Mucosa of rectum (tissue), 2 donors: ENCODE results near the gene FAM229A.
A peak's percentile ranks its signal among the peaks of the same experiment; 100 is the strongest.

Experiments used
- H3K27ac ChIP-seq, 2 donors: one replicate each; pipeline ENCODE4 v1.7.0; 2013; ENCODE audit warnings: inconsistent platforms in 2 of 2, low read depth in 2 of 2, low read length in 2 of 2
- H3K27me3 ChIP-seq, 2 donors: one replicate each; pipeline ENCODE4 v1.7.0; 2013; ENCODE audit warnings: low read length in 2 of 2; ENCODE audit not compliant: control insufficient read depth in 2 of 2, insufficient read depth in 2 of 2
- H3K36me3 ChIP-seq, 2 donors: one replicate each; pipeline ENCODE4 v1.7.0; 2013; ENCODE audit warnings: low read length in 2 of 2; ENCODE audit not compliant: control insufficient read depth in 2 of 2, insufficient read depth in 2 of 2
- H3K4me1 ChIP-seq, 2 donors: one replicate each; pipeline ENCODE4 v1.7.0; 2013; ENCODE audit warnings: low read length in 2 of 2, mild to moderate bottlenecking in 1 of 2; ENCODE audit not compliant: control insufficient read depth in 2 of 2, insufficient read depth in 2 of 2
- H3K4me3 ChIP-seq, 2 donors: one replicate each; pipeline ENCODE4 v1.7.0; 2013; ENCODE audit warnings: low read length in 2 of 2
- H3K9ac ChIP-seq, 2 donors: one replicate each; pipeline ENCODE4 v1.7.0; 2013; ENCODE audit warnings: low read length in 2 of 2, low read depth in 1 of 2, mild to moderate bottlenecking in 1 of 2
- H3K9me3 ChIP-seq, 2 donors: one replicate each; pipeline ENCODE4 v1.7.0; 2013; ENCODE audit warnings: low read length in 2 of 2; ENCODE audit not compliant: control insufficient read depth in 2 of 2
- donor health status: healthy.
- donor health status: Normal muscosa, but diverticular disease.

The FAM229A gene

DNA sequence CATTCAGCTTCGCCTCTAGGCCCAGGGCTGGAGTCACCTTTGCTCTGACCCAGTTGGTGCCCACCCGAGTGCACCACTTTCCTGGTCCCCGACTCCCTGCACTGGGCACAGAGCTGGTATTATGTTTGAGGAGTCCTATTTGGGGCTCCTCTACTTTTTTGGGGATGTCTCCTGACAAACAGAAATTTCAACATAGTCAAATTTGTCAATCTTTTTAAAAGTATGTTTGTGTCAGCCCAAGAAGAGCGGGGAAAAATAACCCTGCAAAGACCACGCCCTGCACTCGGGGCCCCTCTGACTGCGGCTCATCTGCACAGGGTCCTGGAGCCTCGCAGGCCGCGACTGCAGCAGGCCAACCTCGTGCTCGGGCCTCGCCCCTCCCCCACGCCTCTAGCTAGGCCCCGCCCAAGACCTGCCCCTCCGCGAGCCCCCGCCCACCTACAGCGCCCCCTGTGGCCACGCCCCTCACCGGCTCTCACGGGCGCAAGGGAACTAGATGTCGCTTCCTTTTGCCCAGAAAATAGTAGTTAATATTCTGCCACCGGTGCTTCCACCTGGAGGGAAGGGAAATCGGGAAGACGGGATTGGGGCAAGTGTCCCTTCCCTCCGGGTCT, 11.4 kb downstream of the FAM229A start:
- Histone ChIP-seq H3K36me3 (no peaks in the 10 kb centered on the region), H3K27ac (peak overlapping the region; percentile 85 to 86), H3K27me3 (no peaks in the 10 kb centered on the region), H3K9me3 (no peaks in the 10 kb centered on the region), H3K4me1 (peaks cover 7 to 16% of the 10 kb centered on the region in 2 donors), H3K4me3 (peak overlapping the region; percentile 78 to 85), H3K9ac (peak overlapping the region; percentile 75 to 92)

DNA sequence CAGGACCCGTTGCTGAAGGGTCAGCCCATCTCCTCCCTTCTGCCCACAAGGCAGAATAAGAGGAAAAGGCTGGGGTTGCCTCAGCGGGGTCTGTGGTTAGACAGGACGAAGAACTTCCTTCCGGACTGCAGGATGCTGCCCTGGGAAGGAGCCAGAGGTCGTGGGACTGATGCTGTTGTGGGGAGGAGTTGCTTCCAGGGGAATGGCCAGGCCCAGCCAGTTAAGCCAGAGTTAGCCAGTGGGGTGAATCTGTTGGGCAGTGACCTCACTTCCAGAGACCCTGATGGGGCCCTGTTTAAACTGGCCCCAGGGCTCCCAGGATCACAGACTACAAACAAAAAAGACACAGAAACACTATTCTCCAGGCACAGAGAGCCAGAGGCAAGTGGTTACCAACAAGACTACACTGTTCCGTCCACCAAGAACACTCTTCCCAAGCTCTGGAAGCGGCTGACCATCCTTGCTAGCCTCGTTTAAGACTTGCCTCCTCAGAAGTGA, 13.0 kb downstream of the FAM229A start:
- no peak overlapping the region for H3K4me3 ChIP-seq
- no peaks in the 10 kb centered on the region for H3K36me3 ChIP-seq
- no peaks in the 10 kb centered on the region for H3K9me3 ChIP-seq
- H3K27me3 ChIP-seq = no peaks in the 10 kb centered on the region
- peaks cover 14 to 16% of the 10 kb centered on the region in 2 donors for H3K4me1 ChIP-seq
- H3K27ac ChIP-seq = no peak overlapping the region
- no peak overlapping the region for H3K9ac ChIP-seq

DNA sequence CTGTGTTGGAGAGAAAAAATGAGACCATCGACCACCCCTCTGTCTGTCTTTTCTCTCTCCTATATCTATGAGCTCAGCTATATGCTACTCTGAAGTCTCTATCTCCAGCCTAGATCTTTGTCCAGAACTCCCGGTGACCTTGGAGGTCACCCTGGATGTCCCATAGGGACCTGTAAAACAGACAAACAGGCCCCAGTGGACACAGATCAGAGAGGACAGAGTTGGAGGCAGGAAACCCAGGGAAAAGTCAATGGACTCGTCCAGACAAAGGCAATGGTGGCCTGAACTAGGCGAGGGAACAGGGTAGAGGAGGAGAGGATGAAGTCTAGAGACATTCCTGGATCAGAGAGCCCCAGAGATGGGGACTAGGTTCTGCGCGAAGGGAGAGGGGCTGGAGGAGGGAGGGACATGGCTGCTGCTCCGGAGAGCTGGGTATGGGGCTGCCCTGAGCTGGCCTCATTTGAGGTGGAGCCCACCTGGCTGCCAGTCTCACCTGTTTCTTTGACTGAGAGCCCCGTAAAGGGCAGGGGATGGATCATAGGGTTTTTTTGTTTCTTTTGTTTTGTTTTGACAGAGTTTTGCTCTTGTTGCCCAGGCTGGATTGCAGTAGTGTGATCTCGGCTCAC, 15.6 kb downstream of the FAM229A start:
- Histone ChIP-seq H3K27ac (no peak overlapping the region), H3K9me3 (no peaks in the 10 kb centered on the region), H3K27me3 (no peaks in the 10 kb centered on the region), H3K9ac (no peak overlapping the region), H3K36me3 (no peaks in the 10 kb centered on the region), H3K4me3 (no peak overlapping the region), H3K4me1 (peaks cover 3 to 7% of the 10 kb centered on the region in 2 donors)

- Histone ChIP-seq H3K36me3 (no peaks in the 10 kb centered on the region), H3K4me3 (no peak overlapping the region), H3K27ac (no peak overlapping the region), H3K9me3 (no peaks in the 10 kb centered on the region), H3K4me1 (peaks cover 0 to 7% of the 10 kb centered on the region in 2 donors), H3K9ac (no peak overlapping the region), H3K27me3 (no peaks in the 10 kb centered on the region)
Measured at GRCh38 chr1:32345289-32345827, 16.9 kb downstream of the FAM229A start.

DNA sequence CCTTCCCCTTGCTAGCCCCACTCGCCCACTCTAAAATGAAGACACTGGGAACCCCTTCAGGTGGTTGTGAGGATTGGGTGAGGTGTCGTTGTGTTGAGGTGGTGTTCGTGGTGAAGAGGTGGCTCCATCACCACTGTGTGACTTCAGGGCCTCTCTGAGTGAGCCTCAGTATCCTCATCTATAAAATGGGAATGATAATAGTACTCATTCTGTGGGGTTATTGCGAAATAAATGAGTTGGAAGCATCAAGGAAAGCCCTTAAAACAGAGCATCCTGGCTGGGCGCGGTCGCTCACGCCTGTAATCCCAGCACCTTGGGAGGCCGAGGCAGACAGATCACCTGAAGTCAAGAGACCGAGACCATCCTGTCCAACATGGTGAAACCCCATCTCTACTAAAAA, 19.6 kb downstream of the FAM229A start:
- H3K9me3 ChIP-seq = no peaks in the 10 kb centered on the region
- peaks cover 16 to 21% of the 10 kb centered on the region in 2 donors for H3K4me1 ChIP-seq
- H3K9ac ChIP-seq = no peak overlapping the region
- no peaks in the 10 kb centered on the region for H3K27me3 ChIP-seq
- H3K4me3 ChIP-seq = no peak overlapping the region
- no peak overlapping the region for H3K27ac ChIP-seq
- H3K36me3 ChIP-seq = no peaks in the 10 kb centered on the region

DNA sequence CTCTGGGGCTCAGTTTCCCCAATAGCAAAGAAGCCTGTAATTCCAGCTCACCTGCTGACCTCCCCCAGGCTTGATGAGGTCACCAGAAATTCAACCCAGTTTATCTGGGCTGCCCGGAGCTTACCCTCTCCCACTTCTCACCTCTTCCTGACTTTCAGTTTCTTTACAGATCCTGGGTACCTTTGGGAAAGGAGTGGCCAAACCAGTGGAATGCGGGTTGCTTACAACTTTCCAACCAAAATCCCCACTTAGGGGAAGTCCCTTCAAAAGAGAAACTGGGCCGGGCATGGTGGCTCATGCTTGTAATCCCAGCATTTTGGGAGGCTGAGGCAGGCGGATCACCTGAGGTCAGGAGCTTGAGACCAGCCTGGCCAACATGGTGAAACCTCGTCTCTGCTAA, 20.3 kb downstream of the FAM229A start:
- Histone ChIP-seq H3K9me3 (no peaks in the 10 kb centered on the region), H3K36me3 (no peaks in the 10 kb centered on the region), H3K4me3 (no peak overlapping the region), H3K27me3 (no peaks in the 10 kb centered on the region), H3K4me1 (peaks cover 17 to 27% of the 10 kb centered on the region in 2 donors), H3K27ac (no peak overlapping the region), H3K9ac (no peak overlapping the region)

- H3K27ac ChIP-seq = no peak overlapping the region
Measured at GRCh38 chr1:32341186-32341757, 21.0 kb downstream of the FAM229A start.

GRCh38 chr1:32339363-32339978, 22.8 kb downstream of the FAM229A start:
- Histone ChIP-seq H3K4me3 (no peak overlapping the region), H3K4me1 (peaks cover 28 to 31% of the 10 kb centered on the region in 2 donors), H3K9ac (no peak overlapping the region)

More at GRCh38 chr1:32341186-32341757, 21.0 kb downstream of the FAM229A start:
- Histone ChIP-seq H3K9ac (no peak overlapping the region), H3K9me3 (no peaks in the 10 kb centered on the region), H3K4me3 (no peak overlapping the region), H3K27me3 (no peaks in the 10 kb centered on the region), H3K4me1 (peaks cover 22 to 32% of the 10 kb centered on the region in 2 donors), H3K36me3 (no peaks in the 10 kb centered on the region)

GRCh38 chr1:32338637-32339145, 23.6 kb downstream of the FAM229A start:
- Histone ChIP-seq H3K9ac (peak overlapping the region in 1 of 2 donors; percentile 38), H3K27ac (peak overlapping the region; percentile 34 to 43)

More at GRCh38 chr1:32339363-32339978, 22.8 kb downstream of the FAM229A start:
- H3K36me3 ChIP-seq = no peaks in the 10 kb centered on the region
- H3K27ac ChIP-seq = peak overlapping the region in 1 of 2 donors; percentile 23
- H3K27me3 ChIP-seq = no peaks in the 10 kb centered on the region
- no peaks in the 10 kb centered on the region for H3K9me3 ChIP-seq

More at GRCh38 chr1:32338637-32339145, 23.6 kb downstream of the FAM229A start:
- H3K36me3 ChIP-seq = peaks cover 0 to 5% of the 10 kb centered on the region in 2 donors
- H3K4me1 ChIP-seq = peaks cover 33 to 37% of the 10 kb centered on the region in 2 donors
- H3K9me3 ChIP-seq = no peaks in the 10 kb centered on the region
- H3K4me3 ChIP-seq = peak overlapping the region in 1 of 2 donors; percentile 38
- no peaks in the 10 kb centered on the region for H3K27me3 ChIP-seq
